Endothelial cell (in vitro differentiated cells): ENCODE data around the gene SERPINH1. TPM values are rescaled to one million over a fixed set of nuclear protein-coding genes. Genes with fewer than 3 reads are reported as not detected.

Source experiments
- DNase-seq: peaks from one replicate; pipeline ENCODE4 v3.0.0; 2021; ENCODE audit warnings: low spot score
- H3K27ac Mint-ChIP-seq: one replicate; pipeline ENCODE4 v1.8.0; 2021; ENCODE audit warnings: mixed read lengths, inconsistent platforms; ENCODE audit not compliant: unreplicated experiment
- H3K27me3 Mint-ChIP-seq: one replicate; pipeline ENCODE4 v1.8.0; 2021; ENCODE audit warnings: mild to moderate bottlenecking, moderate library complexity, mixed read lengths, inconsistent platforms; ENCODE audit not compliant: unreplicated experiment
- H3K36me3 Mint-ChIP-seq: one replicate; pipeline ENCODE4 v1.8.0; 2021; ENCODE audit warnings: mild to moderate bottlenecking, low read depth, mixed read lengths, inconsistent platforms; ENCODE audit not compliant: unreplicated experiment
- H3K4me1 Mint-ChIP-seq: one replicate; pipeline ENCODE4 v1.8.0; 2021; ENCODE audit warnings: mild to moderate bottlenecking, mixed read lengths, inconsistent platforms; ENCODE audit not compliant: unreplicated experiment
- H3K4me3 Mint-ChIP-seq: one replicate; pipeline ENCODE4 v1.8.0; 2021; ENCODE audit warnings: mild to moderate bottlenecking, mixed read lengths, inconsistent platforms; ENCODE audit not compliant: unreplicated experiment
- H3K9me3 Mint-ChIP-seq: one replicate; pipeline ENCODE4 v1.8.0; 2021; ENCODE audit warnings: mixed read lengths, inconsistent platforms; ENCODE audit not compliant: unreplicated experiment
- total RNA-seq: library from RNA; stranded (reverse); fragmentation: NEBNext Ultra II Directional; extraction: Animal tissue kit (Norgen Biotek cat#: 25700); gene quantifications from one replicate; pipeline ENCODE4 v1.2.1, GENCODE V29; 2021; ENCODE audit not compliant: unreplicated experiment
- TF ChIP-seq, protein P1 (sequence below): fragments of 200-600 bp; sonication (generic); IDR thresholded peaks from one replicate; pipeline ENCODE4 v1.5.0; 2021; ENCODE audit warnings: antibody characterized with exemption; ENCODE audit not compliant: unreplicated experiment

SERPINH1 gene
- total RNA-seq, 1 donor from 2014 or later: 449 TPM

DNA sequence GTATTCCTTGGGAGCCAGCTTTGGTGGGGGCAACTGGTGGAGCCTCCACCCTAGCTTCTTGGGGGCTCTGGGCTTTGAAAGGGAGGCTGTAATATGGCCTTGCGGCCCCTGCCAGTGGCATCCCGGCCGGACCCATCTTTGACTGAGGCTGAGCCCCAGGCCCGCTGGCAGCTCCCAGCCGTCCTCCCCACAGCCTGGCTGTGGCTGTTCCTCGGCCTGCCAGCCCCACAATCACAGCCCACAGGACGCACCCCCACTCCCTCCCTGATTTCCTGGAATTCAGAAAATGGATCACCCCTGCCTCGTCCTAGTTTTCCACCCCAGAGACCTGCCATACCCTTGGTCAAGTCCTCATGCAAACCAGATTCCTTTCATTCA lies 23.2 kb downstream of the SERPINH1 start:
- H3K4me3 Mint-ChIP-seq: peak overlapping the region; percentile 70

GRCh38 chr11:75586395-75586794 lies 24.3 kb downstream of the SERPINH1 start:
- no peak overlapping the region for H3K27ac Mint-ChIP-seq
- no peak overlapping the region for H3K4me3 Mint-ChIP-seq
- H3K4me1 Mint-ChIP-seq: peaks cover 42% of the 10 kb centered on the region
- H3K36me3 Mint-ChIP-seq: peaks cover 6% of the 10 kb centered on the region
- DNase-seq: no peak
- H3K9me3 Mint-ChIP-seq: no peaks in the 10 kb centered on the region
- TF ChIP-seq, protein P1, sequence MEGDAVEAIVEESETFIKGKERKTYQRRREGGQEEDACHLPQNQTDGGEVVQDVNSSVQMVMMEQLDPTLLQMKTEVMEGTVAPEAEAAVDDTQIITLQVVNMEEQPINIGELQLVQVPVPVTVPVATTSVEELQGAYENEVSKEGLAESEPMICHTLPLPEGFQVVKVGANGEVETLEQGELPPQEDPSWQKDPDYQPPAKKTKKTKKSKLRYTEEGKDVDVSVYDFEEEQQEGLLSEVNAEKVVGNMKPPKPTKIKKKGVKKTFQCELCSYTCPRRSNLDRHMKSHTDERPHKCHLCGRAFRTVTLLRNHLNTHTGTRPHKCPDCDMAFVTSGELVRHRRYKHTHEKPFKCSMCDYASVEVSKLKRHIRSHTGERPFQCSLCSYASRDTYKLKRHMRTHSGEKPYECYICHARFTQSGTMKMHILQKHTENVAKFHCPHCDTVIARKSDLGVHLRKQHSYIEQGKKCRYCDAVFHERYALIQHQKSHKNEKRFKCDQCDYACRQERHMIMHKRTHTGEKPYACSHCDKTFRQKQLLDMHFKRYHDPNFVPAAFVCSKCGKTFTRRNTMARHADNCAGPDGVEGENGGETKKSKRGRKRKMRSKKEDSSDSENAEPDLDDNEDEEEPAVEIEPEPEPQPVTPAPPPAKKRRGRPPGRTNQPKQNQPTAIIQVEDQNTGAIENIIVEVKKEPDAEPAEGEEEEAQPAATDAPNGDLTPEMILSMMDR: no peak
- H3K27me3 Mint-ChIP-seq: peaks cover 12% of the 10 kb centered on the region

More for the DNA sequence above, 23.2 kb downstream of the SERPINH1 start:
- TF ChIP-seq, protein P1: no peak
- Mint-ChIP-seq H3K27me3 (peaks cover 12% of the 10 kb centered on the region), H3K9me3 (no peaks in the 10 kb centered on the region), H3K27ac (peak overlapping the region; percentile 51), H3K4me1 (peaks cover 42% of the 10 kb centered on the region), H3K36me3 (peaks cover 6% of the 10 kb centered on the region)
- no peak for DNase-seq

DNA sequence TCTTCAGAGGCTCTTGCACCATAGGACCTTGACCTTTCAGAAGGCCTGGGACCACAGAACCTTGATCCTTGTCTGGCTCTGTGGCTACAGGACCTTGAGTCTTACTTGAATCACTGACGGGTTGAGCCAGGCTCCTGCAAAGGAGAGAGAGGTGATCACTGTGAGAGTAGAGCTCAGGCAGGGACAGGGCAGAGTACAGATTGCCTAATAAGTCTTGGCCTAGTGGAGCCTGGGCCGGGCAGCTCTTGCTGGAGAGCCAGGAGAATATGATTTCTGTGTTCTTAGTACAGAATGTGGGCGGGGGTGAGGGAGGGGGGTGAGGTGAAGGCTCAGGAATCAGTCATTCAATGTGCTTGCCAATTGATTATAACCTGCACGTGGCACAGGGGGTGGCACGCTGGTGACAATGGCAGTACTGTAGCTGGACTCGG lies 26.0 kb downstream of the SERPINH1 start:
- H3K27me3 Mint-ChIP-seq: peaks cover 13% of the 10 kb centered on the region
- DNase-seq: no peak
- no peaks in the 10 kb centered on the region for H3K9me3 Mint-ChIP-seq
- peaks cover 38% of the 10 kb centered on the region for H3K4me1 Mint-ChIP-seq
- no peak overlapping the region for H3K27ac Mint-ChIP-seq
- no peaks in the 10 kb centered on the region for H3K36me3 Mint-ChIP-seq
- TF ChIP-seq, protein P1: no peak
- no peak overlapping the region for H3K4me3 Mint-ChIP-seq

DNA sequence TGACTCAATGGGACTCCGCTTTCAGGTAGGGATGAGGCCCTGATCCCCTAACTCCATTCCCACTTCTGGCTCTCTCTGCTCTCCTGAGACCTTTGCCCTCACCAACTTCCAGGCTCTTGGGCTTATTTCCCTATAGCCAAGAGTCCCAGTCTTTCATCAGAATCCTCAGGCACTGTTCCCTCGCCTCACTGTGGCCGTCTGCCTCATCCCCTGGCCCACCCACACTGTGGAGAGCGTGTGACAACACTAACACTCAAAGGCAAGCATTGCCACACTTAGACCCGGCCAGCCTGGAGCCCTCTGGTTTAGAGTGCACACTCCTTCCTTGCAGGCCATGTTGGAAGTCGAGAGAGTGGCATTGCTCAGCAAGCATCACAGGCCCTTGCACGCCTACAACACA lies 27.0 kb downstream of the SERPINH1 start:
- DNase-seq: no peak
- TF ChIP-seq, protein P1: no peak
- Mint-ChIP-seq H3K9me3 (no peaks in the 10 kb centered on the region), H3K4me1 (peaks cover 36% of the 10 kb centered on the region), H3K36me3 (no peaks in the 10 kb centered on the region), H3K4me3 (no peak overlapping the region), H3K27ac (no peak overlapping the region), H3K27me3 (peaks cover 13% of the 10 kb centered on the region)

DNA sequence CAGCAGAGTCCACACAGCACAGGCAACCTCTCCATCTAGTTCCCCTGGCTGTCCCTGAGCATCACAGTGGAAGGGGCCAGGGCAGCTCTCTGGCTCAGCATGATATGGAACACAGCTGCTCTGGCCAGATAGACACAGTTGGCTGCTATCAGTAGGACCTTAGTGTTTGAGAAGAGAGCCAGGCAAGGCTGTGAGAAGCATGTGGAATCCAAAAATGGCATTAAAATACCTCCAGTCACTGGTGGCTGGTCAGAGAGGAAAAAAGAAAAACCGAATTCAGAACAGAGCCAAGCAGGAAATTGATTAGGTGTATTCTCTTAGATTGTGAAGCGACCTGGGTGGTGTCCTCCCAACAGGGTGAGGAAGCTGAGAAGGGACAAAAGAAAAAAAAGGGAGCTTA lies 27.9 kb downstream of the SERPINH1 start:
- Mint-ChIP-seq H3K4me1 (peaks cover 29% of the 10 kb centered on the region), H3K9me3 (no peaks in the 10 kb centered on the region), H3K27ac (no peak overlapping the region), H3K36me3 (no peaks in the 10 kb centered on the region), H3K27me3 (peaks cover 7% of the 10 kb centered on the region), H3K4me3 (no peak overlapping the region)
- no peak for DNase-seq
- TF ChIP-seq, protein P1: no peak
